SJSA1 (cell line): ENCODE results near the gene KLK7. TPM values are rescaled to one million over a fixed set of nuclear protein-coding genes. Genes with fewer than 3 reads are reported as not detected.

Experiments
- total RNA-seq: library from RNA; depleted of rRNA; stranded (reverse); fragments of >200 nt; shearing (Covaris generic); gene quantifications from 2 replicates; pipeline ENCODE4 v1.2.3, GENCODE V29; 2014; rRNA removed

Gene KLK7
- total RNA-seq, 1 experiment from 2014 or later: not detected

Other genes with a start within 250 kb of the KLK7 start
- gene GPR32, start 213.5 kb downstream of the KLK7 start, total RNA-seq: not detected in 2 replicates
- gene ACP4, start 193.5 kb downstream of the KLK7 start, total RNA-seq: not detected in 2 replicates
- gene KLK1, start 160.1 kb downstream of the KLK7 start, total RNA-seq: not detected in 2 replicates
- gene KLK15, start 150.3 kb downstream of the KLK7 start, total RNA-seq: not detected in 2 replicates
- not detected in 2 replicates for gene KLK3, start 129.0 kb downstream of the KLK7 start, total RNA-seq
- not detected in 2 replicates for gene KLK2, start 110.5 kb downstream of the KLK7 start, total RNA-seq
- gene KLK4, start 72.5 kb downstream of the KLK7 start, total RNA-seq: not detected in 2 replicates
- not detected in 2 replicates for gene KLK5, start 30.9 kb downstream of the KLK7 start, total RNA-seq
- not detected in 2 replicates for gene KLK6, start 14.3 kb downstream of the KLK7 start, total RNA-seq
- gene KLK8, start 17.7 kb upstream of the KLK7 start, total RNA-seq: not detected in 2 replicates
- not detected in 2 replicates for gene KLK10, start 35.8 kb upstream of the KLK7 start, total RNA-seq
- gene KLK11, start 42.7 kb upstream of the KLK7 start, total RNA-seq: not detected in 2 replicates
- gene KLK12, start 51.1 kb upstream of the KLK7 start, total RNA-seq: not detected in 2 replicates
- not detected in 2 replicates for gene KLK13, start 81.2 kb upstream of the KLK7 start, total RNA-seq
- not detected in 2 replicates for gene KLK14, start 99.0 kb upstream of the KLK7 start, total RNA-seq
- 9.1 and 13.3 TPM in 2 replicates for gene CTU1, start 124.5 kb upstream of the KLK7 start, total RNA-seq
- not detected in 2 replicates for gene SIGLEC9, start 141.0 kb upstream of the KLK7 start, total RNA-seq
- not detected in 2 replicates for gene SIGLEC7, start 158.4 kb upstream of the KLK7 start, total RNA-seq
- not detected in 2 replicates for gene CD33, start 241.2 kb upstream of the KLK7 start, total RNA-seq